ENCODE data around the gene TEX9.

Gene TEX9

DNA sequence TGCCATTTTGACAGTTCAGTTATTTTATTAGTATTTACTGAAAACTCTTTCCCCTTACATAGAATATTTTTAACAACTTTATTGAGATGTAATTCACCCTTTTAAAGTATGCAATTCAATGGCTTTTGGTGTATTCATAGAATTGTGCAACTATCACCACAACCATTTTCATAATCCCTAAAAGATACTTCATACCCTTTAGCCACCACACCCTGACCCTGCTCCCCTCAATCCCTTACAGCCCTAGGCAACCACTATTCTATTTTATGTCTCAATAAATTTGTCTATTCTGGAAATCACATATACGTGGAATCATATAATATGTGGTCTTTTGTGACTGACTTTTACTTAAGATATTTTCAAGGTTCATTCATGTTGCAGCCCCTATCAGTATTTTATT lies 29.7 kb downstream of the TEX9 start:
- TF ChIP-seq GATA2 (IDR thresholded peaks at IDR 0.05; ENCODE audit: low read depth, low read length): no peak
- no peak for TF ChIP-seq GATA3 (IDR thresholded peaks at IDR 0.05; ENCODE audit: low read depth, low read length)

DNA sequence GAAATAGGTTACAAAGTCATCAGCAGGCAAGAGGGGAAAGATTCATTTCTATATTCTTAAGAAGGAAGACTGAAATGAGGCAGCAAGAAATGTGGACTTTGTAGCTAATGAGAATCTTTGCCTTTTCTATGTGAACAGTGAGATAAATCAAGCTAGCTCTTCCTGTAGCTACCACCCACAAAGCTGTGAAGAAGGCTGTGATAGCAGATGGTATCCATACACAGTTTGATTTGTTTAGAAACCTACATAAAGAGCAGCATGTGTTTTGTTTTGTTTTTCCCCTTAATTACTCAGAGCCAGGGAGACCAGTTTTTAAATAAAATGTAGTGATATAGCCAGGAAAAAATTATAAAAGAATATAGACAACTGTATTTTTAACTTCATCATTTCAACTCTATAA lies 45.5 kb downstream of the TEX9 start:
- TF ChIP-seq GATA2 (IDR thresholded peaks at IDR 0.05; ENCODE audit: low read depth, low read length) (no peak), GATA3 (IDR thresholded peaks at IDR 0.05; ENCODE audit: low read depth, low read length) (no peak)

DNA sequence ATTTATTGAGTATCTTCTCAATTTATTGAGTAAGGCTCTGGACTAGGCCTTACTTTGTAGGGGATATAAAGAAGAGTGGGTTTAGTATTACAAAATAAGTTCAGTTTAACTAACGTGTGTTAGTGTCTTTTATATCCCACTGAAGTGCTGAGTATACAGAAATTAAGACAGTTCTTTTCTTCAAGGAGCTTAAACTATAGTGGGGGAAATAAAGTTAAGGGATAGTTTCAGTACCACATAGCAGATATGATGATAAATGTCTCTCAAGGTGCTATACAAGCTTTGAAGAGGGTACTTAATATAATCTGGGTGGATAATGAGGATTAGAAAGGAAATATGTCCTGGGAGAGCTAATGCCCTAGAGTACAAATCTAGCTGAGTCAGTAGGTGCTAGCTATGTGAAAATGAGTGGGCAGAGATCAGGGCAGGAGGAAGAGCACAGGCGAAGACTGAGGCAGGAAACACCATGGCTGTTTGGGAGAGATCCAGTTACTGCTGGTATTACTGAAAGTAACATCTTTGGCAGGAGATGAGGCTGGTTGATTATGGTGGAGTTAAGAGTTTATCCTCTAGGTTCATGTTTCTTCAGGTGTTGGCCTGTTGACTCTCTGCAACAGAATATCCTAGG lies 46.0 kb downstream of the TEX9 start:
- no peak for TF ChIP-seq GATA2 (IDR thresholded peaks at IDR 0.05; ENCODE audit: low read depth, low read length)
- TF ChIP-seq GATA3 (IDR thresholded peaks at IDR 0.05; ENCODE audit: low read depth, low read length): no peak

DNA sequence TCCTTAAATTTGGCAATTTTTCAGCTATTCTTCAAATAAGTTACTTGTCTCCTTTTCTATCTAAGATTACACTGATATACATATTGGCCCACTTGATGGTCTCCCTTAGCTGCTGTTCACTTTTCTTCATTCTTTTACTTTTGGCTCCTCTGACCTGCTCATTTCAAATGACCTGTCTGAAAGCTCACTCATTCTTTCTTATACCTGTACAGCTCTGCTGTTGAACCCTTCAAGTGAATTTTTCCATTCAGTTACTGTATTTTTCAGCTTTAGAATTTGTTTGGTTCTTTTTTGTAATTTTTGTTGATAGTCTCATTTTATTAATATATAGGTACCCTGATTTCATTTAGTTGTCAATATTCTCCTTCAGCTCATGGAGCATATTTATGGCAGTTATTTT lies 60.0 kb downstream of the TEX9 start:
- TF ChIP-seq GATA2 (IDR thresholded peaks at IDR 0.05; ENCODE audit: low read depth, low read length): no peak
- TF ChIP-seq GATA3 (IDR thresholded peaks at IDR 0.05; ENCODE audit: low read depth, low read length): no peak

DNA sequence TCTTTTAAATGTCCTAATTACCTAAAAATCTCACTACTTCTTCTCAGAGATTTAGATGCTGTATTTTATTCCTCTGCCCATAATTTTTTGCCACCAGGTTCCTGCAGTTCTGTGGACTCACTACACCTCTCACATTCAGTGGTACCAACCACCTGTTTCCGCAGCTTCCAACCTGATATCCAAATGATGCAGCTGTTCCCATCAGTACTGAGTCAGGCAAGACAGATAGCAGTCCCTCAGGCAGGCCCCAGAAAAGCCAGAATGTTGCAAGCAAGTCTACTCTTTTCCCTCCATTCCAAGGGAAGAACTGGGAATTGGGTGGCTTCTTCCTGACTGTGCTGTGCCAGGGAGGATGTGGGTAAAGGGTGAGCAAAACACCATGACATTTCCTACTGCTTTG lies 60.8 kb downstream of the TEX9 start:
- TF ChIP-seq GATA3 (IDR thresholded peaks at IDR 0.05; ENCODE audit: low read depth, low read length) (no peak), GATA2 (IDR thresholded peaks at IDR 0.05; ENCODE audit: low read depth, low read length) (no peak)

DNA sequence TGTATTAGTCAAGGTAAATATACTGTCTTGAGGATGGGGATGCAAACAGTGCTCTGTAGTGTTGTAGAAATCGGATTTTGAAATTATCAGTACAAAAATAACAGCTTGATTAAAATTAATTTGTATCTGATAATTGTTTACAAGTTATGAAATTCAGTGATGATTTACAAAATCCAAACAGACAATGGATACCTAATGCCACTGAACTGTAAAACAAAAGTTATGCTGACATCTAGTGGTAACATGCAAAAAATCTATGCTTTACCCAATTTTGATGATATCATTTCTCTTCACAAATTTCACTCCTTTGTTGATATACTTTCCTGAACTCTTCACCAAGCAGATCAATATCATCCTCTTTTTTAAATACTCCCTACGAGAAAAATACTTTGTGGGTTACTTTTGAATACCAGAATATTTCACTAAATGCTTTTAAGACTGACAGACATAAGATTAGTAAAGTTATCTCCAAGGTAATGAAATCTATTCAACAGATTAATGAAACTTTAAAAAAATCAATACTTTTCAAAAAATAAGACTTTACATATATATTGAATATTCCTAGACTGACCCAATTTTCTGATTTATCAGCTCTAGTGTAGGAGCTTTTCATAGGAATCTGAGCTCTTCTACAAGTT lies 63.7 kb downstream of the TEX9 start:
- TF ChIP-seq GATA2 (IDR thresholded peaks at IDR 0.05; ENCODE audit: low read depth, low read length): no peak
- no peak for TF ChIP-seq GATA3 (IDR thresholded peaks at IDR 0.05; ENCODE audit: low read depth, low read length)

DNA sequence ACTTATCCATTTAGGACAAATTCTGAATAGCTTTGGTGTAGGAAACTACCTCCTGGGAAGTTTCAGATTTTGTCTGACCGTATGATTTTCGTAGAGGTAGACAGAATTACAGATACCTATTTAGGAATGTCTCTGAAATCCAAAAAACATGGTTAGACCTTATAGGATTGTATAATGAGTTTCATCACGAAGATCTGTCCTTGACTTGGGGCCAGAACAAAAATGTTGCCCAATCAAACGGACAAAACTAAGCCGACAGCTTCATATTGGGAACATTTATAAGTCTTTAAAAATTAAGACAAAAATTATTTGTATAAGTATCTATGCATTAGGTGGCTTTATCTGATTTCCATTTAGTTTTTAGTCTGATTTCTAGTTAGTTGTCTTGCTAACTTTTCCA lies 67.1 kb downstream of the TEX9 start:
- TF ChIP-seq GATA2 (IDR thresholded peaks at IDR 0.05; ENCODE audit: low read depth, low read length) (no peak), GATA3 (IDR thresholded peaks at IDR 0.05; ENCODE audit: low read depth, low read length) (no peak)

DNA sequence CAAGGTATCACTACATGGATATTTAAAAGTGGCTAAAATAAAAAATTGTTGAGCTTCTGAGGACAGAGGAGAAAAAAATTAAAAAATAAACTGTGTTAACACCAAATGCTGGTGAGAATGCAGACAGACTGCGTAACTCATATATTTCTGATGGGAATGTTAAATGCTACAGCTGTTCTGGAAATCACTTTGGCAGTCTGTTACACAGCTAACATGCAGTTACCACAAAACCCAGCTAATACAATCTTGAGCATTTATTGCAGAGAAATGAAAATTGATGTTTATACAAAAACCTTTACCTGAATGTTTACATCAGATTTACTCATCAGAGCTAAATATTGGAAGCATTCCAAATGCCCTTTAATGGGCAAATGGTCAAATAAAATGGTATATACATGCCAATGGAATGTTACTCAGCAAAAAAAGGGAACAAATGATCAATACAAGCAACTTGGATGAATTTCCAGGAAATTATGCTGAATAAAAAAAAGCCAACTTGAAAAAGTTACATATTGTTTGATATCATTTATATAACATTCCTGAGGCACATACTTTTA lies 75.1 kb downstream of the TEX9 start:
- TF ChIP-seq GATA3 (IDR thresholded peaks at IDR 0.05; ENCODE audit: low read depth, low read length) (no peak), GATA2 (IDR thresholded peaks at IDR 0.05; ENCODE audit: low read depth, low read length) (no peak)

DNA sequence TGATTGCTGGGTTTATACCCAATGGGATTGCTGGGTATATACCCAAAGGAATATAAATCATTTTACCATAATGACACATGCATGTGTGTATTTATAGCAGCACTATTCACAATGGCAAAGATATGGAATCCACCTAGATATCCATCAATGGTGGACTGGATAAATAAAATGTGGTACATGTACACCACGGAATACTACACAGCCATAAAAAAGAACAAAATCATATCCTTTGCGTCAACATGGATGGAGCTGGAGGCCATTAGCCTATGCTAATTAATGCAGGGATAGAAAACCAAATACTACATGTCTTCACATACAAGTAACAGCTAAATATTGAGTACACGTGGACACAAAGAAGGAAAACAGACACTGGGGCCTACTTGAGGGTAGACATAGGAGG lies 77.1 kb downstream of the TEX9 start:
- TF ChIP-seq GATA3 (IDR thresholded peaks at IDR 0.05; ENCODE audit: low read depth, low read length): no peak
- TF ChIP-seq GATA2 (IDR thresholded peaks at IDR 0.05; ENCODE audit: low read depth, low read length): no peak

DNA sequence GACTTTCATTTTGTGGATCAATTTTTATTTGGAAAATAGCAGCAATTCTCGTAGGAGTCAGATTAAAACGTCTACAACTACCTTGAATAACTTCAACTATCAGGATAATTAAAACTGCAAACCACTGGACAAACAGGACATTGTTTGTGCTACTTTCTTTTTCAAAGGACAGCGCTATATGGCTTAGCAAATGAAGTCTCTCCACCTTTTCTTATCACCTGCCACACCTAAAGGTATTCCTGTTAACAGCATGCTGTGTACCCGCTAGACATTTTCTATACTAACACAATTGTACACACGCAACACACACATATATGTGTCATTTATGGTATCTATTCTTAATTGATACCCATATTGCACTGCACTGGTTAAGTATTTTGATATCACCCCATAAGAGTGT lies 80.5 kb downstream of the TEX9 start:
- TF ChIP-seq GATA2 (IDR thresholded peaks at IDR 0.05; ENCODE audit: low read depth, low read length) (no peak), GATA3 (IDR thresholded peaks at IDR 0.05; ENCODE audit: low read depth, low read length) (no peak)

DNA sequence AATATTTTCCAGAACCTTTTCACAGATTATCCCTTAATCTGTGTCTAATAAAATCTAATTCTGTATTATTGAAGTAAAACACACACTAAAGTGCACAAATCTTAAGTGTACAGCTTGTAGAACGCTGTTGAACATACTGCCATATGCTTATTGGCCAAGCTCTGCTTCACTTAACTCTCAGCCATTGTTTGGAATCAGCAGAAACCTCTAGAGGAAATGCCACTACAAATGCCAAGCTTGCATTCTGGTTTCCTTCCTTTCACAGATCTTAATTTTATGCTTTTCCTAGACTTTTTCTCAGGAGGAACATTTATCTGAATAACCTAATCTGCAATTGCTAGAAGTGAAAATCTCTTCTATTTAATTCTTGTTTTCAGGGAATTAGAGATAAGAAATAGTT lies 89.6 kb downstream of the TEX9 start:
- TF ChIP-seq GATA3 (IDR thresholded peaks at IDR 0.05; ENCODE audit: low read depth, low read length) (no peak), GATA2 (IDR thresholded peaks at IDR 0.05; ENCODE audit: low read depth, low read length) (no peak)

DNA sequence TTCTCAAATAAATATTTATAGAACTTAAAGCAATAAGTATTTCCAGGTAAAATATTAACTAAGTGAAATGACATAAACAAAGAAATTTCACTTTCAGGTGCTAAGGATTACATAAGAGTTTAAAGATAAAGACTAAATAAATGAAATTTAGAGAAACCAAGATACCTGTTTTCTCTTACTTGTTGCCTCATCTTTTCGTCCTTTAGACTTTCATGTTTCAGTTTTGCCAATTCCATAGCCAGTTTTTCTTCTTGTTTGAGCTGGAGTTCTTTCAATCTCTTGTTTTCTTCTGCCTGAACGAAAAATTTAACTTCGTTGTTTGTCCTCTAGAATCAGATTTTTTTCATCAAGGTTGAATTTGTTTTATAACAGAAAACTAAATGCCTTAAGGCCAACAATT lies 91.0 kb downstream of the TEX9 start:
- TF ChIP-seq GATA2 (IDR thresholded peaks at IDR 0.05; ENCODE audit: low read depth, low read length) (no peak), GATA3 (IDR thresholded peaks at IDR 0.05; ENCODE audit: low read depth, low read length) (no peak)

DNA sequence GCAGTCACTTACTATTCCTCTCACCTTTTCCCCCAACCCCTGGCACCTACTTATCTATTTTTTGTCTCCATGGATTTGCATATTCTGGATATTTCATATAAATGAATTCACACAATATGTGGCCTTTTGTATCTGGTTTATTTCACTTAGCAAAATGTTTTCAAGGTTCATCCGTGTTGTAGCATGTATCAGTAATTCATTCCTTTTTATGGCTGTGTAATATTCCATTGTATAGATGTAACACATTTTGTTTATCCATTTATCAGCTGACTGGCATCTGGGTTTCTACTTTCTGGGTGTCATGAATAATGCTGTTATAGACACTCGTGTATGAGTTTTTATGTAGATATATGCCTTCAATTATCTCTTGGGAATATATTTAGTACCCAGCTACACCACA lies 93.9 kb downstream of the TEX9 start:
- TF ChIP-seq GATA2 (IDR thresholded peaks at IDR 0.05; ENCODE audit: low read depth, low read length) (no peak), GATA3 (IDR thresholded peaks at IDR 0.05; ENCODE audit: low read depth, low read length) (no peak)

DNA sequence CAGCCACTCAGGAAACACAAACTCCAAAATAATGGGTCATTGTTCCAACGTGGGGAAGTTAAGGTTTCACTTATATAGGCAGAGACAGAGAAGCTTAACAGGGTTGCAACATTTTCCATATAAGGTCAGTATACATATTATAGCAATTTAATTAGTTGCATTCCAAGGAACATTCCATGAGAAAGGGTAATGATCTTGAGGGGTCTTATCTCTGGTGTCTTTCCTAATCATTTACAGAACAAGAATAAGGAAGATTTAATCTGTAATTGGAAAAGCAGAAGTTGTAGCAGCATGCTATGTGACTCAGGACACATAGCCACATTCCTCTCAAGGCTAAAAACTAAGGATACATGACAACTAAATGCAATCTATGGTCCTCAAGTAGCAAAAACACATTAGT lies 94.8 kb downstream of the TEX9 start:
- TF ChIP-seq GATA3 (IDR thresholded peaks at IDR 0.05; ENCODE audit: low read depth, low read length) (no peak), GATA2 (IDR thresholded peaks at IDR 0.05; ENCODE audit: low read depth, low read length) (no peak)

DNA sequence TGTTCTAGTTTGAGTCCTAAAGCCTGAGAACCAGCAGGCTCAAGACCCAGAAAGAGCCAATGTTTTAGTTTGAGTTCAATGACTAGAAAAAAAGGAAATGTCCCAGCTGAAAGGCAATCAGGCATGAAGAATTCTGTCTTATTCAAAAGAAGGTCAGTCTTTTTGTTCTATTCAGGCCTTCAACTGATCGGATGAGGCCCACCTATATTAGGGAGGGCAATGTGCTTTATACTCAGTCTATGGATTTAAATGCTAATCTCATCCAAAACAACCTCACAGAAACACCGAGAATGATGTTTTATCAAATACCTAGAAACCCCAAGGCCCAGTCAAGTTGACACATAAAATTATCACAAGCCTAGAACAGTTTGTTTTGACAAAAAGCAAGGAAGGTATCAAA lies 95.7 kb downstream of the TEX9 start:
- TF ChIP-seq GATA2 (IDR thresholded peaks at IDR 0.05; ENCODE audit: low read depth, low read length) (no peak), GATA3 (IDR thresholded peaks at IDR 0.05; ENCODE audit: low read depth, low read length) (no peak)
